ENCODE results near the gene CLCN5.
A peak's percentile ranks its signal among the peaks of the same experiment; 100 is the strongest.

Gene CLCN5

GRCh38 chrX:50097071-50097470 lies 174.7 kb downstream of the CLCN5 start:
- DNase-seq = no peak

GRCh38 chrX:50098241-50098640 lies 175.8 kb downstream of the CLCN5 start:
- DNase-seq = no peak

- no peak for DNase-seq
Measured at GRCh38 chrX:50098749-50099148, 176.4 kb downstream of the CLCN5 start.

- no peak for DNase-seq
Measured at GRCh38 chrX:50099331-50099730, 176.9 kb downstream of the CLCN5 start.

GRCh38 chrX:50100188-50100587 lies 177.8 kb downstream of the CLCN5 start:
- peak in 1 of 2 donors; percentile 2 for DNase-seq

- no peak for DNase-seq
Measured at GRCh38 chrX:50103176-50103575, 180.8 kb downstream of the CLCN5 start.

GRCh38 chrX:50103866-50104566 lies 181.6 kb downstream of the CLCN5 start:
- DNase-seq = no peak

GRCh38 chrX:50106051-50106675 lies 183.8 kb downstream of the CLCN5 start:
- no peak for DNase-seq

GRCh38 chrX:50107470-50107869 lies 185.1 kb downstream of the CLCN5 start:
- DNase-seq = no peak

- no peak for DNase-seq
Measured at GRCh38 chrX:50108264-50108663, 185.9 kb downstream of the CLCN5 start.

GRCh38 chrX:50111742-50112141 lies 189.3 kb downstream of the CLCN5 start:
- DNase-seq = no peak

- no peak for DNase-seq
Measured at GRCh38 chrX:50114113-50114512, 191.7 kb downstream of the CLCN5 start.

GRCh38 chrX:50115973-50116372 lies 193.6 kb downstream of the CLCN5 start:
- no peak for DNase-seq

- DNase-seq = no peak
Measured at GRCh38 chrX:50117476-50117875, 195.1 kb downstream of the CLCN5 start.

- DNase-seq = no peak
Measured at GRCh38 chrX:50125480-50125879, 203.1 kb downstream of the CLCN5 start.

- DNase-seq = no peak
Measured at GRCh38 chrX:50147972-50148371, 225.6 kb downstream of the CLCN5 start.

Data from CD4-positive, alpha-beta T cell treated with Interferon alpha-2 for 1 hour (primary cell).